Tibial artery (tissue), 4 donors: Measurements from ENCODE around the gene ZC3H7B.

Experiments used
- DNase-seq, 2 donors: peaks; one replicate each; pipeline ENCODE4 v3.0.0-alpha.2; 2019
- H3K27ac ChIP-seq, 2 donors: fragments of 200-600 bp; sonication (generic) in 1 of 2; 1 replicate in 1 of 2; 2 replicates in 1 of 2; pipeline ENCODE4 v1.5.1; 2018 to 2019; ENCODE audit warnings: mild to moderate bottlenecking in 1 of 2
- H3K27me3 ChIP-seq, 2 donors: fragments of 200-600 bp; sonication (generic) in 1 of 2; one replicate each; pipeline versions ENCODE4 v1.5.1 to v1.6.0; 2016 to 2019
- H3K36me3 ChIP-seq, 3 donors: fragments of 200-600 bp; sonication (generic) in 2 of 3; one replicate each; pipeline ENCODE4 v1.5.1; 2016 to 2019; ENCODE audit warnings: mild to moderate bottlenecking in 2 of 3
- H3K4me1 ChIP-seq, 4 donors: fragments of 200-600 bp; sonication (generic) in 2 of 4; 1 replicate in 3 of 4; 2 replicates in 1 of 4; pipeline ENCODE4 v1.5.1; 2016 to 2019
- H3K4me3 ChIP-seq, 2 donors: fragments of 200-600 bp; sonication (generic) in 1 of 2; 1 replicate in 1 of 2; 2 replicates in 1 of 2; pipeline ENCODE4 v1.5.1; 2018 to 2019; ENCODE audit warnings: mild to moderate bottlenecking in 2 of 2
- H3K9me3 ChIP-seq, 3 donors: fragments of 200-600 bp; sonication (generic) in 1 of 3; one replicate each; pipeline ENCODE4 v1.5.1; 2016 to 2019
- CTCF ChIP-seq, 2 experiments: fragments of 200-600 bp in 1 of 2; fragments of 450-650 bp in 1 of 2; IDR thresholded peaks; one replicate each; pipeline ENCODE4 v1.5.1; 2017 to 2019; ENCODE audit warnings: antibody characterized with exemption in 2 of 2, mild to moderate bottlenecking in 1 of 2, moderate library complexity in 1 of 2
- intact Hi-C: fragments of 100-400 bp; cut with DNase I; formaldehyde crosslinking; loops from one replicate; pipeline ENCODE4 v1.15.0; 2023; ENCODE audit warnings: low total_unique reads

Gene ZC3H7B

GRCh38 chr22:41357191-41357590 is 55.9 kb downstream of the ZC3H7B start:
- no peak overlapping the region for H3K4me3 ChIP-seq
- TF ChIP-seq CTCF (IDR thresholded peaks at IDR 0.05): no peak
- H3K4me1 ChIP-seq: no peaks in the 10 kb centered on the region
- intact Hi-C loops: no loop called here
- no peaks in the 10 kb centered on the region for H3K27me3 ChIP-seq
- H3K36me3 ChIP-seq: peaks cover 46 to 69% (median 67%) of the 10 kb centered on the region in 3 donors
- no peaks in the 10 kb centered on the region for H3K9me3 ChIP-seq
- no peak overlapping the region for H3K27ac ChIP-seq
- no peak for DNase-seq

GRCh38 chr22:41358927-41359326 is 57.6 kb downstream of the ZC3H7B start:
- H3K4me3 ChIP-seq: no peak overlapping the region
- H3K9me3 ChIP-seq: no peaks in the 10 kb centered on the region
- intact Hi-C loops: no loop called here
- no peak for DNase-seq
- H3K36me3 ChIP-seq: peaks cover 31 to 51% (median 50%) of the 10 kb centered on the region in 3 donors
- TF ChIP-seq CTCF (IDR thresholded peaks at IDR 0.05): no peak
- H3K4me1 ChIP-seq: no peaks in the 10 kb centered on the region
- no peaks in the 10 kb centered on the region for H3K27me3 ChIP-seq
- H3K27ac ChIP-seq: no peak overlapping the region

DNA sequence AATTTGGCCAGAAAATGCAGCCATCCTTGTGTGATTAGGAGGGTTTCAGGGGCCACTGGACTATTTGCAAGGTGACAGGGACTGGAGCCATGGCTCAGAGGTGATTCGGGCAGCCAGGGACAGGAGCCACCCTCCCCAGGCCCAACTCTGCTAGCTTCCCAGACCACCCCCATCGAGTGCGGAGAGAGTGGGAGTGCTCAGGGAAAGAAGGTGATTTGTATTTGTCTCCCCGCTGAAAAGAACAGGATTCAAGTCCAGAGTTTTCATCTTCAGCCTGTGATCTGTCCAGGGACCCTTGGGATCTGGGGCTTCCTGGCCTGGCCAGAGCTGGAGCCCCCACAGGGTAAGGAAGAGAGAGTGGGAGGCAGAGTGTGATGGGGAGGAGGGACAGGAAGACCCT is 58.1 kb downstream of the ZC3H7B start:
- Histone ChIP-seq H3K36me3 (peaks cover 28 to 47% (median 45%) of the 10 kb centered on the region in 3 donors), H3K4me1 (no peaks in the 10 kb centered on the region), H3K27ac (no peak overlapping the region), H3K4me3 (no peak overlapping the region), H3K9me3 (no peaks in the 10 kb centered on the region), H3K27me3 (no peaks in the 10 kb centered on the region)
- no peak for TF ChIP-seq CTCF (IDR thresholded peaks at IDR 0.05)
- DNase-seq: no peak
- intact Hi-C loops: no loop called here

DNA sequence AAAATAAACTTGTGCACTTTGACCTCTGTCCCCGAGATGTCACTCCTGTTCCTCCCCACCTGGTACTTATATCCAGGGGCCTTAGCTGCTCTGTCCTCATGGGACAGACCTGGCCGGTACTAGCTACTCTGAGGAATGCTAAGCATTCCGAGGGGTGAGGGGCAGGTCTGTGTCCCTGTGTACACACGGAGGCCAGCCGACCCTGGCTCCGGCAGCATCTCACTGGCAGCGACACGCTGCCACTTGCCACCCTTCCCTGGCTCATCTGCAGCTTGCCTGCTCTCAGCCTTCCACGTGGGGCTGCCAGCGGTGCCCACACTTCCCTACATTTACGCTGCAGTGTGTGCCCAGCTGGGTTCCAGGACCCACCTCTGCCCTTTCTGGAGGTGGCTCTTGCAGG is 58.8 kb downstream of the ZC3H7B start:
- no peak for TF ChIP-seq CTCF (IDR thresholded peaks at IDR 0.05)
- Histone ChIP-seq H3K4me3 (no peak overlapping the region), H3K4me1 (no peaks in the 10 kb centered on the region), H3K9me3 (no peaks in the 10 kb centered on the region), H3K27me3 (no peaks in the 10 kb centered on the region), H3K27ac (no peak overlapping the region), H3K36me3 (peaks cover 23 to 39% (median 38%) of the 10 kb centered on the region in 3 donors)
- no peak for DNase-seq
- intact Hi-C loops: loop anchor here (10.0 kb wide), 1 partner anchor 55 kb away; the partner anchor contains the start of gene ZC3H7B

DNA sequence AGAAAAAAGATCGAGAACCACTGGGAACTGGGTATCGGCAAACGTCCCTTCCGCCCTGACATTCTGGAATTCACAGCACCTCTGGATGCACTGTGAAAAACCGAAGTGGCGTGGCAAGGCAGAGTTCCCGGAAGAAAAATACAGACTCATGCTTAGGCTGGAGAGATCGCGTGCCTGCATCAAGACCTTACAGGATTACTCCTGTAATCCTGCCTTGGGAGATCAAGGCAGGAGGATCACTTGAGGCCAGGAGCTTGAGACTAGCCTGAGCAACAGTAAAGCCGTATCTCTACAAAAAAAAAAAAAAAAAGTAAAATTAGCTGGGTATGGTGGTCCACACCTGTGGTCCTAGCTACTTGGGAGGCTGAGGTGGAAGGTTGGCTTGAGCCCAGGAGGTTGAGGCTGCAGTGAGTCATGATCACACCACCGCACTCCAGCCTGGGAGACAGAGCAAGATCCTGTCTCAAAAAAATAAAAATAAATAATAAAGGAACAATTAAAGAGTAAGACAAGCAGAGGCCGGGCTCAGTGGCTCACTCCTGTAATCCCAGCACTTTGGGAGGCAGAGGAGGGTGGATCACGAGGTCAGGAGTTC is 60.5 kb downstream of the ZC3H7B start:
- DNase-seq: no peak
- peaks cover 8 to 22% (median 21%) of the 10 kb centered on the region in 3 donors for H3K36me3 ChIP-seq
- no peaks in the 10 kb centered on the region for H3K9me3 ChIP-seq
- intact Hi-C loops: loop anchor here (10.0 kb wide), 1 partner anchor 57 kb away; the partner anchor contains the start of gene ZC3H7B
- no peak overlapping the region for H3K4me3 ChIP-seq
- H3K27ac ChIP-seq: no peak overlapping the region
- peaks cover 0 to 4% (median 4%) of the 10 kb centered on the region in 4 donors for H3K4me1 ChIP-seq
- no peak for TF ChIP-seq CTCF (IDR thresholded peaks at IDR 0.05)
- H3K27me3 ChIP-seq: no peaks in the 10 kb centered on the region
